Gastrocnemius medialis (tissue), 4 donors: Measurements from ENCODE around the gene APOL2. TPM values are rescaled to one million over a fixed set of nuclear protein-coding genes. Genes with fewer than 3 reads are reported as not detected.

ENCODE experiments used
- ATAC-seq, 2 donors: fragments of 150-250 bp; one replicate each; pipeline ENCODE4 v1.9.1; 2016
- DNase-seq, 2 donors: peaks; one replicate each; pipeline ENCODE4 v3.0.0-alpha.2; 2019
- H3K27ac ChIP-seq, 4 donors: fragments of 200-600 bp; sonication (generic); 1 replicate in 1 of 4; 2 replicates in 3 of 4; pipeline ENCODE4 v1.5.1; 2016 to 2018; ENCODE audit warnings: mild to moderate bottlenecking in 2 of 4, moderate library complexity in 1 of 4
- H3K27me3 ChIP-seq, 3 donors: fragments of 200-600 bp; sonication (generic) in 2 of 3; 1 replicate in 1 of 3; 2 replicates in 2 of 3; pipeline versions ENCODE4 v1.5.1 to v1.6.0; 2016 to 2019; ENCODE audit warnings: mild to moderate bottlenecking in 1 of 3, moderate library complexity in 1 of 3
- H3K36me3 ChIP-seq, 2 donors: fragments of 200-600 bp; sonication (generic) in 1 of 2; one replicate each; pipeline ENCODE4 v1.5.1; 2017 to 2018
- H3K4me1 ChIP-seq, 2 donors: fragments of 200-600 bp; sonication (generic) in 1 of 2; one replicate each; pipeline ENCODE4 v1.5.1; 2016 to 2017; ENCODE audit warnings: mild to moderate bottlenecking in 2 of 2
- H3K4me3 ChIP-seq, 4 donors: fragments of 200-600 bp; sonication (generic) in 3 of 4; 1 replicate in 1 of 4; 2 replicates in 3 of 4; pipeline ENCODE4 v1.5.1; 2016 to 2019; ENCODE audit warnings: mild to moderate bottlenecking in 2 of 4
- H3K9me3 ChIP-seq, 3 donors: fragments of 200-600 bp; sonication (generic) in 2 of 3; 1 replicate in 1 of 3; 2 replicates in 2 of 3; pipeline ENCODE4 v1.5.1; 2016 to 2019
- POLR2A ChIP-seq, 2 donors: fragments of 450-650 bp; IDR thresholded peaks; one replicate each; pipeline ENCODE4 v1.6.1; 2017; ENCODE audit warnings: antibody characterized with exemption in 2 of 2, mild to moderate bottlenecking in 2 of 2, moderate library complexity in 2 of 2
- in situ Hi-C, 4 donors: fragments of 200-750 bp; cut with MboI; loops; one replicate each; pipeline versions ENCODE4 v1.15.0 to v1.8.0; 2017; ENCODE audit warnings: low sequenced_read_pairs in 4 of 4
- intact Hi-C: fragments of 100-400 bp; cut with DNase I; formaldehyde crosslinking; loops from one replicate; pipeline ENCODE4 v1.15.1; 2023; ENCODE audit warnings: low total_unique reads
- total RNA-seq, 4 donors: library from RNA; depleted of rRNA; stranded (reverse); fragments of >200 nt; gene quantifications; one replicate each; pipeline versions ENCODE4 v1.1.0 to v1.2.3, GENCODE V29; 2016
- TF ChIP-seq, protein P1 (sequence below), 5 experiments: fragments of 450-650 bp in 3 of 5; fragments of 200-600 bp in 2 of 5; sonication (generic) in 2 of 5; IDR thresholded peaks in 4 of 5; conservative IDR thresholded peaks in 1 of 5; 1 replicate in 4 of 5; 2 replicates in 1 of 5; pipeline ENCODE4 v1.5.1; 2016 to 2019; ENCODE audit warnings: antibody characterized with exemption in 5 of 5, mild to moderate bottlenecking in 3 of 5, moderate library complexity in 3 of 5

Gene APOL2
- total RNA-seq, 4 donors from 2014 or later = 8.7 to 25.5 (median 20.9) TPM

DNA sequence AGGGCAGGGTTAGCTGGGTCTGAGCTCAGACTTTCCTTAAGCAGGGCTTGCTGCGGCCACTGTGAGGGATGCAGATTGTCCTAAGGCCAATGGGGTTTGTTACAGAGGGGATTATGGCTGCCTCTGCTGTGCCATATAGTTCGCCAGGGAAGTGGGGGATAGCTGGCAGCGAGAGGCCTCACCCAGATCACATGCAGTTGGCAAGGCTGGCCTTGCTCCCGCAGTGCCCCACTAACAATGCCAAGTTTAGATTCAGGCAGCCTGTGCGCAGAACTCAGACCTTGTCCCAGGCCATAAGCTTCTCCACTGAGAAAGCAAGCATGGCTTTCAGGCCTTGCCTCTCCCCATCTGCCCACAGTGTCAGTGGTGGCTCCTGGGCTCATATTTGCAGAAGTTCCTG, 4.7 kb upstream of the APOL2 start:
- no peak for ATAC-seq
- intact Hi-C loops = no loop called here

DNA sequence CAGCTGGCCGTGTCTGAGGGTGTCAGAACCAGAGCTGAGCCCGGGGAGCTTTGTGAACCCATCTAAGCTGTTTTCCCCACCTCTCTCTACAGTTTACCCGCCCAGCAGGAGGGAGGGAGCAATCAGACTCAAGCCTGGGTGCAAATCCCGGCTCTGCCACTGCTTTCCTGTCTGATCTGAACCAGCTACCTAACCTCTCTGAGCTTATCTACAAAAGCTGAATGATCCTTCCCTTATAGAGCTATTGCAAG, 252 bp downstream of the APOL2 start:
- H3K36me3 ChIP-seq = peaks cover 0 to 7% of the 10 kb centered on the region in 2 donors
- peaks cover 31 to 45% of the 10 kb centered on the region in 2 donors for H3K4me1 ChIP-seq
- intact Hi-C loops = loop anchor here (1.0 to 2.0 kb wide), 2 partner anchors 16 to 44 kb away; no protein-coding TSS in a partner anchor
- in situ Hi-C loops = loop anchor here in 1 of 4 donors (10.0 kb wide), 1 partner anchor 94 kb away; no protein-coding TSS in a partner anchor
- no peak for TF ChIP-seq POLR2A (IDR thresholded peaks at IDR 0.05)
- TF ChIP-seq, protein P1, sequence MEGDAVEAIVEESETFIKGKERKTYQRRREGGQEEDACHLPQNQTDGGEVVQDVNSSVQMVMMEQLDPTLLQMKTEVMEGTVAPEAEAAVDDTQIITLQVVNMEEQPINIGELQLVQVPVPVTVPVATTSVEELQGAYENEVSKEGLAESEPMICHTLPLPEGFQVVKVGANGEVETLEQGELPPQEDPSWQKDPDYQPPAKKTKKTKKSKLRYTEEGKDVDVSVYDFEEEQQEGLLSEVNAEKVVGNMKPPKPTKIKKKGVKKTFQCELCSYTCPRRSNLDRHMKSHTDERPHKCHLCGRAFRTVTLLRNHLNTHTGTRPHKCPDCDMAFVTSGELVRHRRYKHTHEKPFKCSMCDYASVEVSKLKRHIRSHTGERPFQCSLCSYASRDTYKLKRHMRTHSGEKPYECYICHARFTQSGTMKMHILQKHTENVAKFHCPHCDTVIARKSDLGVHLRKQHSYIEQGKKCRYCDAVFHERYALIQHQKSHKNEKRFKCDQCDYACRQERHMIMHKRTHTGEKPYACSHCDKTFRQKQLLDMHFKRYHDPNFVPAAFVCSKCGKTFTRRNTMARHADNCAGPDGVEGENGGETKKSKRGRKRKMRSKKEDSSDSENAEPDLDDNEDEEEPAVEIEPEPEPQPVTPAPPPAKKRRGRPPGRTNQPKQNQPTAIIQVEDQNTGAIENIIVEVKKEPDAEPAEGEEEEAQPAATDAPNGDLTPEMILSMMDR (IDR thresholded peaks at IDR 0.05 in 4 of 5, conservative IDR thresholded peaks at IDR 0.05 in 1 of 5) = no peak
- DNase-seq (no peak), ATAC-seq (peak; percentile 17 to 28)
- H3K27me3 ChIP-seq = no peaks in the 10 kb centered on the region
- no peaks in the 10 kb centered on the region for H3K9me3 ChIP-seq
- H3K27ac ChIP-seq = peak overlapping the region; percentile 88 to 97 (median 93)
- H3K4me3 ChIP-seq = peak overlapping the region; percentile 64 to 87 (median 76)

More for the DNA sequence above, 4.7 kb upstream of the APOL2 start:
- in situ Hi-C loops = no loop called here
- Histone ChIP-seq H3K27ac (peak overlapping the region; percentile 5 to 59 (median 31)), H3K36me3 (no peaks in the 10 kb centered on the region), H3K4me3 (no peak overlapping the region), H3K27me3 (no peaks in the 10 kb centered on the region), H3K9me3 (no peaks in the 10 kb centered on the region), H3K4me1 (peaks cover 10 to 19% of the 10 kb centered on the region in 2 donors)
- DNase-seq = no peak
- TF ChIP-seq POLR2A (IDR thresholded peaks at IDR 0.05) = no peak
- TF ChIP-seq, protein P1 (IDR thresholded peaks at IDR 0.05 in 4 of 5, conservative IDR thresholded peaks at IDR 0.05 in 1 of 5) = no peak

DNA sequence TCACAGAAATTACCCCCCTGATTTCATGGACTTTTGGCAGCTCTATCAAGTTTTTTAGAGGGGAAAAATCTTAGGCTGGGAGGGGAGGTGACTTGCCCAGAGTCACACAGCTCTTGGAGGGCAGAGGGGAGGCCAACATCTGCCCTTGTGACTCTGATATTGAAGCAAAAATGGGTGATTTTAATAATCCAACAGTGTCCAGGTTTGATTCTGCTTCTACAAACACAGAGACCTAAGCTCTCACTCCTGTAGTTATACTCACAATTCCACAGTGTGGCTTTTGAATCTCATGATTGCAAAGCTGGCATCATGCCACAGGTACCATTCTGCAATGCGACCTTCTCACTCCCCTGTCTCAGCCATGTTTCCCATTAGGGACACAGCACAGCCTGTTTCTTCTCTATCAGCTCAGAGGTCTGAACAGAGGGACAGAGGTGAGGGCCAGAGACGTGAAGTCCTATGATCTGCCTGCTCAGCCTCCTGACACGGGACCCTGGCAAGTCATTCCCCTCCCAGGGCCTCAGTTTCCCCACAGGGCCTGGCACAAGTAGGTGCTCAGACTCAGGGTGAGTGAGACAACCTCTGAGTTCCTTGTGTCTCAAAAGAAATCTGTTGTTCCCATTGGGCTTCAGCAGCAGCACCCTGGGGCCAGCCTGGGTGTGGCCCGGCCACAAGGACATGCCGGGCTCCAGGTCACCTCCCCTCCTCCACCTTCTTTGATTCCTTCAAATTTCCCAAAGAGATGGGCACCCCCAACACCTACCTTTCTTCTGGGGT, 766 bp downstream of the APOL2 start:
- ATAC-seq (peak; percentile 45 to 49), DNase-seq (peak in 1 of 2 donors; percentile 43)
- in situ Hi-C loops (loop anchor here in 1 of 4 donors (10.0 kb wide), 1 partner anchor 94 kb away; no protein-coding TSS in a partner anchor), intact Hi-C loops (loop anchor here (1.0 to 2.0 kb wide), 2 partner anchors 15 to 44 kb away; no protein-coding TSS in a partner anchor)
- Histone ChIP-seq H3K4me1 (peaks cover 27 to 39% of the 10 kb centered on the region in 2 donors), H3K4me3 (peak overlapping the region; percentile 64 to 87 (median 76)), H3K9me3 (no peaks in the 10 kb centered on the region), H3K27ac (peak overlapping the region; percentile 88 to 97 (median 93)), H3K36me3 (peaks cover 0 to 7% of the 10 kb centered on the region in 2 donors), H3K27me3 (no peaks in the 10 kb centered on the region)
- TF ChIP-seq, protein P1 (IDR thresholded peaks at IDR 0.05 in 4 of 5, conservative IDR thresholded peaks at IDR 0.05 in 1 of 5) = no peak
- TF ChIP-seq POLR2A (IDR thresholded peaks at IDR 0.05) = no peak

DNA sequence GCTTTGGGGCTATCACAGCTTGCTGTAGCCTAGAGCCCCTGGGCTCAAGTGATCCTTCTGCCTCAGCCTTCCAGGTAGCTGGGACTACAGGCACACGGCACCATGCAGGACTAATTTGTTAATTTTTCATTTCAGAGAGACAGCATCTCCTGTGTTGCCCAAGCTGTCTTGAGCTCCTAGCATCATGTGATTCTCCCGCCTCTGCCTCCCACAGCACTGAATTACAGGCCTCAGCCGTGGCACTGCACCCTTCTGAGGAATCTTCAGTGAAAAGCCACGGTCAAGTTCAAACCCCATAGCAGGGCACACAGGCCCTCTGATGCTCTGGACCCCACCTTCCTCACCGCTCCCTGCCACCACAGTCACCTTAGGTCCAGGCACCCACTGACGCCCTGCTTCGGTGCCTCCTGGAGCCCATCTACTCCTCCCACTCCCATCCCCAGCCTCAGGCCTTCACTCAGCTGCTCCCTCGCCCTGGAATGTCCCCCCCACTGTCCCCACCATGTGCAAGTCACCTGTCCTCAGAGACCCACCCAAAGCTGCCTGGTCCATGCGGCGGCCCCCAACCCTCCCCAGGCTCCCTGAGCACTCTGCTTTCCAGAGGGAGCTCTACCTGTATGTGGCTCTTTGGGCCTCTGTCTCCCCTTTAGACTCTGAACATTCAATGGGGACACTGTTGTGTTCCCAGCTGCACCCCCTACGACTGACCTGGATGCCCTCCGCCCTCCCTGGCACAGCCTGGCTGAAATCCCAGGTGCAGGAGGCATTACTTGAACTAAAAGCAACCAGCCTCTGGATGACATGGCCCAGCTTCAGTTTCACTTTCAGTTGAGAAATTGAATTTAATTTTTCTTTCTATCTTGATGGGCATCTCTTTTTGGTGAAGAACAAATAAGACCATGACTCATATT, 1.6 kb downstream of the APOL2 start:
- DNase-seq (no peak), ATAC-seq (no peak)
- in situ Hi-C loops = loop anchor here in 1 of 4 donors (10.0 kb wide), 1 partner anchor 93 kb away; no protein-coding TSS in a partner anchor
- Histone ChIP-seq H3K9me3 (no peaks in the 10 kb centered on the region), H3K36me3 (peaks cover 0 to 15% of the 10 kb centered on the region in 2 donors), H3K4me3 (peak overlapping the region; percentile 64 to 87 (median 76)), H3K27me3 (no peaks in the 10 kb centered on the region), H3K27ac (peak overlapping the region; percentile 88 to 97 (median 93)), H3K4me1 (peaks cover 24 to 37% of the 10 kb centered on the region in 2 donors)
- intact Hi-C loops = loop anchor here (2.0 kb wide), 1 partner anchor 43 kb away; no protein-coding TSS in a partner anchor
- TF ChIP-seq, protein P1 (IDR thresholded peaks at IDR 0.05 in 4 of 5, conservative IDR thresholded peaks at IDR 0.05 in 1 of 5) = no peak
- no peak for TF ChIP-seq POLR2A (IDR thresholded peaks at IDR 0.05)
